ENCODE measurements around the gene SUMO2. TPM values are rescaled to one million over a fixed set of nuclear protein-coding genes. Genes with fewer than 3 reads are reported as not detected.
"Not testable (repeated sequence)": the region's sequence is repeated elsewhere in the genome, so short reads cannot be mapped to it uniquely, and the experiment has no call there.

The SUMO2 gene
- total RNA-seq, 1 donor from 2014 or later = 657 TPM

GRCh38 chr17:75128694-75129505, 53.9 kb downstream of the SUMO2 start:
- peaks cover 21% of the 10 kb centered on the region for H3K4me1 Mint-ChIP-seq (ENCODE audit: unreplicated experiment)
- peaks cover 20% of the 10 kb centered on the region for H3K36me3 Mint-ChIP-seq (ENCODE audit: low read depth, unreplicated experiment)
- DNase-seq (ENCODE audit: low spot score) = no peak
- TF ChIP-seq, protein P1, sequence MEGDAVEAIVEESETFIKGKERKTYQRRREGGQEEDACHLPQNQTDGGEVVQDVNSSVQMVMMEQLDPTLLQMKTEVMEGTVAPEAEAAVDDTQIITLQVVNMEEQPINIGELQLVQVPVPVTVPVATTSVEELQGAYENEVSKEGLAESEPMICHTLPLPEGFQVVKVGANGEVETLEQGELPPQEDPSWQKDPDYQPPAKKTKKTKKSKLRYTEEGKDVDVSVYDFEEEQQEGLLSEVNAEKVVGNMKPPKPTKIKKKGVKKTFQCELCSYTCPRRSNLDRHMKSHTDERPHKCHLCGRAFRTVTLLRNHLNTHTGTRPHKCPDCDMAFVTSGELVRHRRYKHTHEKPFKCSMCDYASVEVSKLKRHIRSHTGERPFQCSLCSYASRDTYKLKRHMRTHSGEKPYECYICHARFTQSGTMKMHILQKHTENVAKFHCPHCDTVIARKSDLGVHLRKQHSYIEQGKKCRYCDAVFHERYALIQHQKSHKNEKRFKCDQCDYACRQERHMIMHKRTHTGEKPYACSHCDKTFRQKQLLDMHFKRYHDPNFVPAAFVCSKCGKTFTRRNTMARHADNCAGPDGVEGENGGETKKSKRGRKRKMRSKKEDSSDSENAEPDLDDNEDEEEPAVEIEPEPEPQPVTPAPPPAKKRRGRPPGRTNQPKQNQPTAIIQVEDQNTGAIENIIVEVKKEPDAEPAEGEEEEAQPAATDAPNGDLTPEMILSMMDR (IDR thresholded peaks at IDR 0.05; ENCODE audit: unreplicated experiment) = no peak
- no peaks in the 10 kb centered on the region for H3K9me3 Mint-ChIP-seq (ENCODE audit: unreplicated experiment)
- H3K4me3 Mint-ChIP-seq (ENCODE audit: unreplicated experiment) = no peak overlapping the region
- peaks cover 11% of the 10 kb centered on the region for H3K27me3 Mint-ChIP-seq (ENCODE audit: unreplicated experiment)
- H3K27ac Mint-ChIP-seq (ENCODE audit: unreplicated experiment) = no peak overlapping the region

- peaks cover 21% of the 10 kb centered on the region for H3K4me1 Mint-ChIP-seq (ENCODE audit: unreplicated experiment)
- peak overlapping the region; percentile 85 for H3K4me3 Mint-ChIP-seq (ENCODE audit: unreplicated experiment)
- H3K27ac Mint-ChIP-seq (ENCODE audit: unreplicated experiment); H3K27me3 Mint-ChIP-seq (ENCODE audit: unreplicated experiment); DNase-seq (ENCODE audit: low spot score); H3K9me3 Mint-ChIP-seq (ENCODE audit: unreplicated experiment): not testable (repeated sequence)
- peaks cover 20% of the 10 kb centered on the region for H3K36me3 Mint-ChIP-seq (ENCODE audit: low read depth, unreplicated experiment)
Observed at GRCh38 chr17:75127936-75128335, 54.8 kb downstream of the SUMO2 start.

GRCh38 chr17:75126954-75127353, 55.8 kb downstream of the SUMO2 start:
- no peak overlapping the region for H3K4me3 Mint-ChIP-seq (ENCODE audit: unreplicated experiment)
- peaks cover 16% of the 10 kb centered on the region for H3K36me3 Mint-ChIP-seq (ENCODE audit: low read depth, unreplicated experiment)
- no peak overlapping the region for H3K27ac Mint-ChIP-seq (ENCODE audit: unreplicated experiment)
- H3K27me3 Mint-ChIP-seq (ENCODE audit: unreplicated experiment) = peaks cover 5% of the 10 kb centered on the region
- no peak for DNase-seq (ENCODE audit: low spot score)
- peaks cover 21% of the 10 kb centered on the region for H3K4me1 Mint-ChIP-seq (ENCODE audit: unreplicated experiment)
- TF ChIP-seq, protein P1 (IDR thresholded peaks at IDR 0.05; ENCODE audit: unreplicated experiment) = no peak
- no peaks in the 10 kb centered on the region for H3K9me3 Mint-ChIP-seq (ENCODE audit: unreplicated experiment)

GRCh38 chr17:75125984-75126383, 56.8 kb downstream of the SUMO2 start:
- TF ChIP-seq, protein P1 (IDR thresholded peaks at IDR 0.05; ENCODE audit: unreplicated experiment) = no peak
- peak overlapping the region; percentile 36 for H3K27ac Mint-ChIP-seq (ENCODE audit: unreplicated experiment)
- peaks cover 22% of the 10 kb centered on the region for H3K36me3 Mint-ChIP-seq (ENCODE audit: low read depth, unreplicated experiment)
- no peak for DNase-seq (ENCODE audit: low spot score)
- no peaks in the 10 kb centered on the region for H3K9me3 Mint-ChIP-seq (ENCODE audit: unreplicated experiment)
- H3K4me3 Mint-ChIP-seq (ENCODE audit: unreplicated experiment) = peak overlapping the region; percentile 42
- H3K4me1 Mint-ChIP-seq (ENCODE audit: unreplicated experiment) = peaks cover 21% of the 10 kb centered on the region
- peaks cover 5% of the 10 kb centered on the region for H3K27me3 Mint-ChIP-seq (ENCODE audit: unreplicated experiment)

DNA sequence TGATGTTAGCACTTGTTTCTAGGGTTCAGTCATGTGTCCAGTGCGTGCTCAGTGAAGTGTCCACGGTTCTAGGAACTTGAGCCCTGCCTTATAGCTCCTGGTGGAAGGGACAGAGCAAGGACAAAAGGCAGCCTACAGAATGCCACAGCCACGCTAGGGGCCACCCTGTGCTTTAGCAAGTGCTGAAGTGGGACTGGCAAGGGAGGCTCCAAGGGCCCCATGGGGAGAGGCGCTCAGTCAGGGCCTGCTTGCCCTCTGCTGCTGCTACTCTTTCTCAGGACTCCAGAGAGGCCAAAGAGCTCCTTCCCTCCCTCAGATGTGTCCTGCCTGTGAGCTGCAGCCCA, 58.0 kb downstream of the SUMO2 start:
- H3K36me3 Mint-ChIP-seq (ENCODE audit: low read depth, unreplicated experiment) = peaks cover 26% of the 10 kb centered on the region
- no peak for DNase-seq (ENCODE audit: low spot score)
- no peaks in the 10 kb centered on the region for H3K9me3 Mint-ChIP-seq (ENCODE audit: unreplicated experiment)
- no peak overlapping the region for H3K27ac Mint-ChIP-seq (ENCODE audit: unreplicated experiment)
- no peak overlapping the region for H3K4me3 Mint-ChIP-seq (ENCODE audit: unreplicated experiment)
- H3K27me3 Mint-ChIP-seq (ENCODE audit: unreplicated experiment) = peaks cover 5% of the 10 kb centered on the region
- peaks cover 21% of the 10 kb centered on the region for H3K4me1 Mint-ChIP-seq (ENCODE audit: unreplicated experiment)
- TF ChIP-seq, protein P1 (IDR thresholded peaks at IDR 0.05; ENCODE audit: unreplicated experiment) = no peak

Measured in endothelial cell (in vitro differentiated cells).